Motor neuron (in vitro differentiated cells): ENCODE results near the gene CTAGE15. TPM values are rescaled to one million over a fixed set of nuclear protein-coding genes. Genes with fewer than 3 reads are reported as not detected.
"Not testable (repeated sequence)": the region's sequence is repeated elsewhere in the genome, so short reads cannot be mapped to it uniquely, and the experiment has no call there.

Source experiments
- ATAC-seq, 8 experiments: fragments of 200-7000 bp; cut with Tn5 transposase; replicated peaks in 6 of 8; 2 replicates each; pipeline ENCODE4 v1.8.0; 2021; ENCODE audit warnings: mild to moderate bottlenecking in 8 of 8, moderate library complexity in 8 of 8
- H3K27ac ChIP-seq, 2 donors: fragments of 250-450 bp; sonication (Bioruptor Pico); 2 replicates each; pipeline ENCODE4 v1.9.0; 2021; ENCODE audit warnings: antibody characterized with exemption in 2 of 2, mild to moderate bottlenecking in 2 of 2, moderate library complexity in 1 of 2
- H3K4me1 ChIP-seq, 2 donors: fragments of 250-450 bp; sonication (Bioruptor Pico); replicated peaks in 1 of 2; 2 replicates each; pipeline ENCODE4 v1.6.1; 2021; ENCODE audit warnings: antibody characterized with exemption in 2 of 2, mild to moderate bottlenecking in 2 of 2, moderate library complexity in 1 of 2
- H3K4me3 ChIP-seq, 5 donors: fragments of 250-450 bp; sonication (Bioruptor Pico); 2 replicates each; pipeline ENCODE4 v1.9.0; 2021; ENCODE audit warnings: antibody characterized with exemption in 5 of 5, mild to moderate bottlenecking in 5 of 5, moderate library complexity in 4 of 5
- WGBS, 10 experiments: fragments of 450-650 bp; shearing (Covaris generic); methylation state at CpG; one replicate each; pipeline ENCODE4 v1.0.0; 2022; 5-methylcytosine and 5-hydroxymethylcytosine counted together
- in situ Hi-C, 9 experiments: fragments of 400-800 bp; cut with MboI; loops; one replicate each; pipeline ENCODE4 v1.15.0; 2021; ENCODE audit warnings: low sequenced_read_pairs in 9 of 9, low pct_unique_long_range_greater_than_20kb in 2 of 9; ENCODE audit not compliant: unreplicated experiment in 9 of 9
- total RNA-seq, 8 experiments: library from RNA; unstranded; fragments of 300-600 nt; gene quantifications; 2 replicates each; pipeline versions ENCODE4 v1.2.3 to v1.2.4, GENCODE V29; 2022

CTAGE15 gene
- under 1 TPM in 2 of 8 experiments, not detected in 6; 0.11 to 0.13 TPM for total RNA-seq

GRCh38 chr7:143571501-143571900 is at the start of gene CTAGE15:
TSS of gene CTAGE15 (plus strand) at chr7:143571801. CDS start at chr7:143571818, 17 bp downstream.
- H3K4me1 ChIP-seq, H3K4me3 ChIP-seq, in situ Hi-C loops, ATAC-seq, H3K27ac ChIP-seq: not testable (repeated sequence)
- no CpG with 5 or more reads among the region's 20 CpGs for WGBS, 10 experiments

- H3K4me1 ChIP-seq, H3K4me3 ChIP-seq, in situ Hi-C loops, H3K27ac ChIP-seq: not testable (repeated sequence)
- no CpG with 5 or more reads among the region's 9 CpGs for WGBS, 10 experiments
- peak in 5 of 8 experiments; percentile 42 to 94 (median 65) for ATAC-seq
Observed at GRCh38 chr7:143522309-143522916, 49.2 kb upstream of the CTAGE15 start.

- no CpG with 5 or more reads among the region's 6 CpGs for WGBS, 10 experiments
- H3K27ac ChIP-seq, H3K4me1 ChIP-seq, in situ Hi-C loops, ATAC-seq, H3K4me3 ChIP-seq: not testable (repeated sequence)
Observed at GRCh38 chr7:143531169-143531926, 40.3 kb upstream of the CTAGE15 start.

GRCh38 chr7:143531932-143532331 is 39.7 kb upstream of the CTAGE15 start:
- H3K27ac ChIP-seq, H3K4me1 ChIP-seq, ATAC-seq, in situ Hi-C loops, H3K4me3 ChIP-seq: not testable (repeated sequence)
- WGBS, 10 experiments = no CpG with 5 or more reads among the region's 1 CpG

GRCh38 chr7:143533213-143533839 is 38.3 kb upstream of the CTAGE15 start:
- H3K27ac ChIP-seq, H3K4me1 ChIP-seq, H3K4me3 ChIP-seq, in situ Hi-C loops: not testable (repeated sequence)
- WGBS, 10 experiments = no CpG with 5 or more reads among the region's 6 CpGs
- peak in 2 of 8 experiments; percentile 33 to 60 for ATAC-seq

GRCh38 chr7:143536443-143536842 is 35.2 kb upstream of the CTAGE15 start:
- H3K4me3 ChIP-seq, H3K27ac ChIP-seq, H3K4me1 ChIP-seq, in situ Hi-C loops: not testable (repeated sequence)
- no CpG with 5 or more reads among the region's 1 CpG for WGBS, 10 experiments
- ATAC-seq = peak in 2 of 8 experiments; percentile 81 to 86

- in situ Hi-C loops, ATAC-seq, H3K4me1 ChIP-seq, H3K27ac ChIP-seq, H3K4me3 ChIP-seq: not testable (repeated sequence)
- WGBS, 10 experiments = no CpG with 5 or more reads among the region's 7 CpGs
Observed at GRCh38 chr7:143543288-143544038, 28.1 kb upstream of the CTAGE15 start.

- in situ Hi-C loops, ATAC-seq, H3K27ac ChIP-seq, H3K4me3 ChIP-seq, H3K4me1 ChIP-seq: not testable (repeated sequence)
- WGBS, 10 experiments = no CpG with 5 or more reads among the region's 1 CpG
Observed at GRCh38 chr7:143555968-143556367, 15.6 kb upstream of the CTAGE15 start.

GRCh38 chr7:143563306-143563705 is 8.3 kb upstream of the CTAGE15 start:
- ATAC-seq = peak; percentile 47 to 98 (median 72)
- in situ Hi-C loops = not testable (repeated sequence)
- no CpG with 5 or more reads among the region's 6 CpGs for WGBS, 10 experiments

GRCh38 chr7:143566001-143566400 is 5.6 kb upstream of the CTAGE15 start:
- WGBS, 10 experiments = no CpG with 5 or more reads among the region's 1 CpG
- H3K4me3 ChIP-seq, in situ Hi-C loops, H3K27ac ChIP-seq, H3K4me1 ChIP-seq, ATAC-seq: not testable (repeated sequence)

More at GRCh38 chr7:143563306-143563705, 8.3 kb upstream of the CTAGE15 start:
- not testable (repeated sequence) for H3K4me3 ChIP-seq, H3K4me1 ChIP-seq, H3K27ac ChIP-seq

GRCh38 chr7:143588183-143588582 is 16.6 kb downstream of the CTAGE15 start:
- H3K4me3 ChIP-seq, H3K4me1 ChIP-seq, H3K27ac ChIP-seq, ATAC-seq, in situ Hi-C loops: not testable (repeated sequence)
- no CpG with 5 or more reads among the region's 3 CpGs for WGBS, 10 experiments

GRCh38 chr7:143589897-143590296 is 18.3 kb downstream of the CTAGE15 start:
- in situ Hi-C loops, ATAC-seq, H3K27ac ChIP-seq, H3K4me3 ChIP-seq, H3K4me1 ChIP-seq: not testable (repeated sequence)

GRCh38 chr7:143598086-143598485 is 26.5 kb downstream of the CTAGE15 start:
- H3K4me3 ChIP-seq, in situ Hi-C loops, ATAC-seq, H3K27ac ChIP-seq, H3K4me1 ChIP-seq: not testable (repeated sequence)
- no CpG with 5 or more reads among the region's 11 CpGs for WGBS, 10 experiments
